Stomach (tissue), 4 donors: ENCODE measurements around the gene SELENOM.

Experiments used
- CTCF ChIP-seq, 7 experiments: fragments of 450-650 bp in 4 of 7; fragments of 200-600 bp in 3 of 7; sonication (generic) in 3 of 7; IDR thresholded peaks; one replicate each; pipeline ENCODE4 v1.5.1; 2016 to 2019; ENCODE audit warnings: antibody characterized with exemption in 7 of 7, control low read depth in 2 of 7, mild to moderate bottlenecking in 1 of 7
- EP300 ChIP-seq: sonication (generic); formaldehyde crosslinking; IDR thresholded peaks from one replicate; pipeline ENCODE4 v1.6.1; 2017; ENCODE audit warnings: antibody characterized with exemption
- POLR2A ChIP-seq, 4 donors: fragments of 450-650 bp; IDR thresholded peaks; one replicate each; pipeline ENCODE4 v1.6.1; 2016; ENCODE audit warnings: antibody characterized with exemption in 4 of 4, control low read depth in 2 of 4, mild to moderate bottlenecking in 1 of 4, moderate library complexity in 1 of 4

- TF ChIP-seq CTCF (IDR thresholded peaks at IDR 0.05) (no peak), POLR2A (IDR thresholded peaks at IDR 0.05) (no peak), EP300 (no peak)
Observed at GRCh38 chr22:31122196-31122531, 14.8 kb upstream of the SELENOM start.
